CD4-positive, alpha-beta T cell (primary cell): ENCODE data around the gene ADAM30. TPM values are rescaled to one million over a fixed set of nuclear protein-coding genes. Genes with fewer than 3 reads are reported as not detected.

Experiments used
- ATAC-seq: fragments of 200-7000 bp; cut with Tn5 transposase; one replicate; pipeline ENCODE4 v1.10.0; 2022; ENCODE audit warnings: mild to moderate bottlenecking; ENCODE audit not compliant: poor library complexity
- CTCF ChIA-PET: fragments of 350-600 bp; sonication (Branson Sonifier 250); formaldehyde crosslinking; loops from one replicate; lab custom pipeline; 2021; ENCODE audit warnings: antibody characterized with exemption, inconsistent platforms; lab: Charles Lee
- POLR2A ChIA-PET: fragments of 350-600 bp; sonication (Branson Sonifier 250); formaldehyde crosslinking; loops from one replicate; lab custom pipeline; 2021; ENCODE audit warnings: antibody characterized with exemption, inconsistent platforms; lab: Charles Lee
- DNase-seq, 14 experiments: peaks; one replicate each; pipeline ENCODE4 v3.0.0-alpha.2; 2013 to 2020; ENCODE audit warnings: mixed read lengths in 2 of 14
- H3K27ac ChIP-seq, 2 donors: one replicate each; pipeline versions ENCODE4 v1.5.1 to v1.7.0; 2013; ENCODE audit warnings: low read length in 2 of 2, low read depth in 1 of 2, mild to moderate bottlenecking in 1 of 2
- H3K27me3 ChIP-seq, 2 experiments: 1 replicate in 1 of 2; 2 replicates in 1 of 2; pipeline versions ENCODE4 v1.6.1 to v1.7.0; 2013; ENCODE audit warnings: low read length in 2 of 2, control low read depth in 1 of 2, mild to moderate bottlenecking in 1 of 2, moderate library complexity in 1 of 2; ENCODE audit not compliant: insufficient read depth in 2 of 2, control insufficient read depth in 1 of 2
- H3K36me3 ChIP-seq: one replicate; pipeline ENCODE4 v1.6.1; 2013; ENCODE audit warnings: low read length, control low read depth; ENCODE audit not compliant: insufficient read depth
- H3K4me1 ChIP-seq: one replicate; pipeline ENCODE4 v1.6.1; 2013; ENCODE audit warnings: low read length, control low read depth; ENCODE audit not compliant: insufficient read depth
- H3K4me3 ChIP-seq: one replicate; pipeline ENCODE4 v1.5.1; 2013; ENCODE audit warnings: mild to moderate bottlenecking, low read length, moderate library complexity
- H3K9me3 ChIP-seq, 2 experiments: 1 replicate in 1 of 2; 2 replicates in 1 of 2; pipeline versions ENCODE4 v1.6.1 to v1.7.0; 2013; ENCODE audit warnings: low read length in 2 of 2, mild to moderate bottlenecking in 2 of 2, control low read depth in 1 of 2, moderate library complexity in 1 of 2; ENCODE audit not compliant: control insufficient read depth in 1 of 2, insufficient read depth in 1 of 2
- H3K27ac Mint-ChIP-seq: one replicate; pipeline ENCODE4 v1.8.0; 2020; ENCODE audit warnings: mixed read lengths
- H3K27me3 Mint-ChIP-seq: one replicate; pipeline ENCODE4 v1.8.0; 2021; ENCODE audit warnings: mixed read lengths
- H3K36me3 Mint-ChIP-seq: one replicate; pipeline ENCODE4 v1.8.0; 2021; ENCODE audit warnings: low read depth, mixed read lengths
- H3K4me1 Mint-ChIP-seq: one replicate; pipeline ENCODE4 v1.8.0; 2021; ENCODE audit warnings: low read depth, mixed read lengths
- H3K4me3 Mint-ChIP-seq: one replicate; pipeline ENCODE4 v1.8.0; 2020; ENCODE audit warnings: mild to moderate bottlenecking, mixed read lengths
- H3K9me3 Mint-ChIP-seq: one replicate; pipeline ENCODE4 v1.8.0; 2020; ENCODE audit warnings: mixed read lengths
- CTCF ChIP-seq: fragments of 200-600 bp; IDR thresholded peaks from one replicate; pipeline ENCODE4 v1.8.0; 2022; ENCODE audit warnings: antibody characterized with exemption, mild to moderate bottlenecking
- intact Hi-C, 2 experiments: fragments of 100-400 bp; cut with DNase I in 1 of 2; cut with micrococcal nuclease in 1 of 2; formaldehyde crosslinking; loops; one replicate each; pipeline versions ENCODE4 v1.15.1 to v1.9.0; 2023 to 2025; cut with DNase I, micrococcal nuclease
- total RNA-seq, 174 experiments: library from RNA in 2 of 174; stranded (reverse) in 2 of 174; gene quantifications; one replicate each; pipeline ENCODE4 v1.2.3 and lab custom pipeline; 2021 to 2026

The ADAM30 gene
- total RNA-seq, 2 experiments from 2014 or later = not detected

DNA sequence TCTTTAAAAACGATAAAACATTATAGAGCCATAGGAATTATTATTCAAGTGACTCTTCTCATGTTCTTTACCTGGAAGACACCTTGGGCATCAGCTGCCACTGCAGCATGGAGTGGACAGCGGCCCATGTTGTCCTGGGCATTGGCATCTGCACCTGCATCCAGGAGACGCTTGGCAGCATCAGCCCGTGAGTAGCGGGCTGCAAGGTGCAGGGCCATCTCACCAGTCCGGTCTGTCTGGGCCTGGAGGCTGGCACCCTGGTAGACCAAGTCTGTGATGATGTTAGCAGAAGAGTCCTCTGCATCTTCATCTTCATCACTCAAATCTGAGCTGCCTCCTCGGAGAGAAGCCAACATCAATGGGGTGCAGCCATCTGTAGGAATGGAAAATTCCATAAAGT is 22.9 kb upstream of the ADAM30 start:
- Histone ChIP-seq H3K4me1 (no peaks in the 10 kb centered on the region), H3K36me3 (peaks cover 97% of the 10 kb centered on the region), H3K27me3 (no peaks in the 10 kb centered on the region), H3K4me3 (no peak overlapping the region), H3K9me3 (no peaks in the 10 kb centered on the region), H3K27ac (no peak overlapping the region)
- DNase-seq (no peak), ATAC-seq (no peak)
- no peaks in the 10 kb centered on the region for H3K9me3 Mint-ChIP-seq
- peaks cover 98% of the 10 kb centered on the region for H3K36me3 Mint-ChIP-seq
- ChIA-PET POLR2A (interaction anchor here (1.0 kb wide), 1 partner anchor 9 kb away, joined by 3 read pairs; no protein-coding TSS in a partner anchor), CTCF (no interaction called here)
- no peaks in the 10 kb centered on the region for H3K27me3 Mint-ChIP-seq
- H3K4me1 Mint-ChIP-seq = no peaks in the 10 kb centered on the region
- no peak overlapping the region for H3K27ac Mint-ChIP-seq
- intact Hi-C loops = no loop called here
- TF ChIP-seq CTCF = no peak
- no peak overlapping the region for H3K4me3 Mint-ChIP-seq

GRCh38 chr1:119918301-119918700 is 22.0 kb upstream of the ADAM30 start:
- H3K27ac ChIP-seq = no peak overlapping the region
- ChIA-PET CTCF (no interaction called here), POLR2A (no interaction called here)
- no peaks in the 10 kb centered on the region for H3K4me1 ChIP-seq
- H3K27me3 ChIP-seq = no peaks in the 10 kb centered on the region
- H3K4me3 Mint-ChIP-seq = no peak overlapping the region
- no peaks in the 10 kb centered on the region for H3K27me3 Mint-ChIP-seq
- no peak overlapping the region for H3K27ac Mint-ChIP-seq
- ATAC-seq (no peak), DNase-seq (no peak)
- no peak overlapping the region for H3K4me3 ChIP-seq
- no peaks in the 10 kb centered on the region for H3K9me3 ChIP-seq
- peaks cover 92% of the 10 kb centered on the region for H3K36me3 ChIP-seq
- H3K4me1 Mint-ChIP-seq = no peaks in the 10 kb centered on the region
- peaks cover 98% of the 10 kb centered on the region for H3K36me3 Mint-ChIP-seq
- TF ChIP-seq CTCF = no peak
- intact Hi-C loops = no loop called here
- H3K9me3 Mint-ChIP-seq = no peaks in the 10 kb centered on the region

- no peaks in the 10 kb centered on the region for H3K9me3 ChIP-seq
- H3K36me3 ChIP-seq = peaks cover 85% of the 10 kb centered on the region
- no peaks in the 10 kb centered on the region for H3K4me1 ChIP-seq
- Mint-ChIP-seq H3K27me3 (no peaks in the 10 kb centered on the region), H3K27ac (no peak overlapping the region), H3K36me3 (peaks cover 98% of the 10 kb centered on the region), H3K9me3 (no peaks in the 10 kb centered on the region), H3K4me3 (no peak overlapping the region), H3K4me1 (no peaks in the 10 kb centered on the region)
- no peak overlapping the region for H3K27ac ChIP-seq
- ATAC-seq (no peak), DNase-seq (no peak)
- CTCF ChIA-PET = no interaction called here
- no peak for TF ChIP-seq CTCF
- intact Hi-C loops = no loop called here
- no peaks in the 10 kb centered on the region for H3K27me3 ChIP-seq
- POLR2A ChIA-PET = no interaction called here
- H3K4me3 ChIP-seq = no peak overlapping the region
Observed at GRCh38 chr1:119917304-119918055, 21.2 kb upstream of the ADAM30 start.
